Endothelial cell of umbilical vein (primary cell): ENCODE data around the gene FNDC3A. TPM values are rescaled to one million over a fixed set of nuclear protein-coding genes. Genes with fewer than 3 reads are reported as not detected.

Source experiments
- BruUV-seq: library from RNA; stranded (reverse); fragments of 400-500 nt; replicated peaks from 2 replicates; lab custom pipeline; 2021; lab: Mats Ljungman, UMichigan
- CTCF ChIA-PET: fragments of 300-600, 350-600 bp; sonication (Branson Sonifier 250); formaldehyde crosslinking; loops from one replicate; lab custom pipeline; 2021; ENCODE audit warnings: antibody characterized with exemption, inconsistent platforms; lab: Charles Lee
- POLR2A ChIA-PET: fragments of 300-600, 350-600 bp; sonication (Branson Sonifier 250); formaldehyde crosslinking; loops from one replicate; lab custom pipeline; 2021; ENCODE audit warnings: antibody characterized with exemption, inconsistent platforms; lab: Charles Lee
- DNase-seq: peaks from one replicate; pipeline ENCODE4 v3.0.0-alpha.2; 2011; ENCODE audit warnings: low read depth, low spot score
- FAIRE-seq: peaks from 2 replicates; lab custom pipeline; 2011; peaks lifted over from hg19 to GRCh38; lab: Jason Lieb, UNC
- H2AFZ ChIP-seq: 2 replicates; pipeline ENCODE4 v1.6.0; 2012; ENCODE audit warnings: low read depth, low read length, control low read depth, inconsistent platforms
- H3K27ac ChIP-seq: 2 replicates; pipeline ENCODE4 v1.5.1; 2011; ENCODE audit warnings: low read depth, mild to moderate bottlenecking, control low read depth, low read length, moderate library complexity; ENCODE audit not compliant: insufficient read depth
- H3K27me3 ChIP-seq, 2 experiments: 2 replicates each; pipeline versions ENCODE4 v1.6.0 to v1.6.1; 2011; ENCODE audit warnings: low read length in 2 of 2, mixed read lengths in 1 of 2; ENCODE audit not compliant: control insufficient read depth in 2 of 2, insufficient read depth in 2 of 2
- H3K36me3 ChIP-seq, 2 experiments: 2 replicates in 1 of 2; 3 replicates in 1 of 2; pipeline ENCODE4 v1.5.1; 2011; ENCODE audit warnings: low read length in 2 of 2, mild to moderate bottlenecking in 1 of 2, moderate library complexity in 1 of 2; ENCODE audit not compliant: control insufficient read depth in 2 of 2, insufficient read depth in 2 of 2; ENCODE audit errors: extremely low read depth in 1 of 2
- H3K4me1 ChIP-seq: 3 replicates; pipeline ENCODE4 v1.5.1; 2011; ENCODE audit warnings: mild to moderate bottlenecking, low read length; ENCODE audit not compliant: control insufficient read depth, insufficient read depth; ENCODE audit errors: extremely low read depth
- H3K4me2 ChIP-seq: 2 replicates; pipeline ENCODE4 v1.6.1; 2011; ENCODE audit warnings: low read length, control low read depth, mixed read lengths; ENCODE audit not compliant: insufficient read depth
- H3K4me3 ChIP-seq, 3 experiments: fragments of 200-600 bp in 1 of 3; sonication (generic), shearing (Covaris generic) in 1 of 3; replicated peaks in 1 of 3; 2 replicates each; pipeline ENCODE4 v1.5.1; 2011 to 2016; ENCODE audit warnings: control low read depth in 3 of 3, low read length in 3 of 3, mild to moderate bottlenecking in 2 of 3, inconsistent platforms in 1 of 3, low read depth in 1 of 3, moderate library complexity in 1 of 3; ENCODE audit not compliant: insufficient read depth in 1 of 3
- H3K79me2 ChIP-seq: 2 replicates; pipeline ENCODE4 v1.6.0; 2012; ENCODE audit warnings: low read length, inconsistent platforms; ENCODE audit not compliant: control insufficient read depth, insufficient read depth
- H3K9ac ChIP-seq: replicated peaks from 2 replicates; pipeline ENCODE3; 2011; ENCODE audit warnings: low read length, control low read depth; ENCODE audit not compliant: insufficient read depth; ENCODE audit errors: extremely low read depth
- H3K9me1 ChIP-seq: replicated peaks from 3 replicates; pipeline ENCODE4 v1.6.0; 2011; ENCODE audit warnings: mild to moderate bottlenecking, low read length; ENCODE audit not compliant: control insufficient read depth, insufficient read depth; ENCODE audit errors: extremely low read depth
- H3K9me3 ChIP-seq: replicated peaks from 2 replicates; pipeline ENCODE4 v1.5.1; 2012; ENCODE audit warnings: low read length, inconsistent platforms; ENCODE audit not compliant: control insufficient read depth, insufficient read depth
- H4K20me1 ChIP-seq: replicated peaks from 2 replicates; pipeline ENCODE3; 2011; ENCODE audit warnings: mild to moderate bottlenecking, low read length; ENCODE audit not compliant: control insufficient read depth, insufficient read depth; ENCODE audit errors: extremely low read depth
- CTCF ChIP-seq, 2 donors: IDR thresholded peaks; 1 replicate in 1 of 2; 2 replicates in 1 of 2; pipeline ENCODE4 v1.5.1; 2011; ENCODE audit warnings: low read length in 2 of 2, mild to moderate bottlenecking in 2 of 2, moderate library complexity in 2 of 2, control low read depth in 1 of 2, inconsistent platforms in 1 of 2, low read depth in 1 of 2; ENCODE audit not compliant: insufficient read depth in 1 of 2; ENCODE audit errors: extremely low read depth in 1 of 2
- EZH2 ChIP-seq: IDR thresholded peaks from 2 replicates; pipeline ENCODE4 v1.6.1; 2012; ENCODE audit warnings: borderline replicate concordance, low read depth, mild to moderate bottlenecking, moderate library complexity, low read length, inconsistent platforms; ENCODE audit not compliant: severe bottlenecking
- FOS ChIP-seq: IDR thresholded peaks from 2 replicates; pipeline ENCODE4 v1.6.1; 2011; ENCODE audit warnings: mild to moderate bottlenecking, low read length, moderate library complexity, borderline replicate concordance; ENCODE audit not compliant: insufficient read depth
- GATA2 ChIP-seq: IDR thresholded peaks from 2 replicates; pipeline ENCODE4 v1.7.0; 2011; ENCODE audit warnings: low read depth, mild to moderate bottlenecking, moderate library complexity, mixed read lengths, low read length; ENCODE audit not compliant: insufficient read length, insufficient read depth
- JUN ChIP-seq: IDR thresholded peaks from 2 replicates; pipeline ENCODE4 v1.6.1; 2011; ENCODE audit warnings: borderline replicate concordance, low read depth; ENCODE audit not compliant: insufficient read length, insufficient read depth
- MAX ChIP-seq: IDR thresholded peaks from 2 replicates; pipeline ENCODE4 v1.6.1; 2011; ENCODE audit not compliant: insufficient read depth, insufficient read length
- POLR2A ChIP-seq: IDR thresholded peaks from 2 replicates; pipeline ENCODE4 v1.6.1; 2012; ENCODE audit warnings: low read depth, mild to moderate bottlenecking, control low read depth, low read length
- POLR2AphosphoS5 ChIP-seq: IDR thresholded peaks from 2 replicates; pipeline ENCODE4 v1.6.1; 2012; ENCODE audit warnings: low read depth, mild to moderate bottlenecking, control low read depth, low read length, moderate library complexity; ENCODE audit not compliant: insufficient read depth
- dilution Hi-C: fragments of 300-500 bp; cut with MboI; formaldehyde crosslinking; loops from one replicate; pipeline ENCODE4 v1.15.0; 2019; ENCODE audit warnings: low sequenced_read_pairs; ENCODE audit not compliant: extremely low pct_ligation_motif_present
- intact Hi-C: fragments of 100-400 bp; cut with micrococcal nuclease; formaldehyde crosslinking; loops from one replicate; pipeline ENCODE4 v1.10.0; 2022
- polyA plus RNA-seq, 4 experiments: library from polyadenylated mRNA; depleted of rRNA in 3 of 4; stranded (reverse) in 3 of 4; unstranded in 1 of 4; fragments of >200 nt; gene quantifications; 2 replicates each; pipeline versions ENCODE4 v1.2.1 to v1.2.3, GENCODE V29; 2011 to 2012; ENCODE audit warnings: missing spikeins in 1 of 4
- total RNA-seq: library from RNA; stranded (reverse); gene quantifications from 2 replicates; pipeline ENCODE4 v1.2.3, GENCODE V29; 2021

FNDC3A gene
- total and polyA plus RNA-seq, 2 donors (not counting 3 experiments of a cell fraction or from before 2014, with no cell fraction given): 26.3 to 50.8 TPM

GRCh38 chr13:49030213-49030612 lies 54.5 kb downstream of the FNDC3A start:
- Histone ChIP-seq H3K9ac (no peak overlapping the region), H3K36me3 (no peaks in the 10 kb centered on the region), H4K20me1 (no peaks in the 10 kb centered on the region), H3K9me1 (no peaks in the 10 kb centered on the region), H3K9me3 (no peaks in the 10 kb centered on the region), H2AFZ (no peak overlapping the region), H3K4me1 (no peaks in the 10 kb centered on the region), H3K27ac (no peak overlapping the region), H3K27me3 (no peaks in the 10 kb centered on the region), H3K79me2 (no peaks in the 10 kb centered on the region), H3K4me3 (no peak overlapping the region), H3K4me2 (no peak overlapping the region)
- no peak for TF ChIP-seq CTCF (IDR thresholded peaks at IDR 0.05; ENCODE audit: extremely low read depth in 1 of 2, insufficient read depth in 1 of 2, low read depth in 1 of 2, low read length in 2 of 2)
- TF ChIP-seq POLR2AphosphoS5: no peak
- TF ChIP-seq JUN: no peak
- TF ChIP-seq POLR2A: no peak
- TF ChIP-seq FOS: no peak
- no peak for TF ChIP-seq GATA2
- no peak for TF ChIP-seq MAX
- no peak for TF ChIP-seq EZH2
- no peak for DNase-seq
- BruUV-seq: no TSS peak
- FAIRE-seq: no peak
- CTCF ChIA-PET: interaction anchor here (1.6 kb wide), 1 partner anchor 8 kb away, joined by 5 read pairs; no protein-coding TSS in a partner anchor
- intact Hi-C loops (no loop called here), dilution Hi-C loops (no loop called here)
- POLR2A ChIA-PET: no interaction called here
